DOHH2 (cell line): Measurements from ENCODE around the gene SRGAP3.

Experiments used
- H3F3A ChIP-seq: fragments of 200-600 bp; sonication (generic), shearing (Covaris generic); 2 replicates; pipeline ENCODE4 v1.6.0; 2016; ENCODE audit warnings: antibody characterized with exemption, mild to moderate bottlenecking; ENCODE audit not compliant: control insufficient read depth, insufficient read depth
- H3K27ac ChIP-seq: fragments of 200-600 bp; sonication (generic); 2 replicates; pipeline ENCODE4 v1.5.1; 2014; ENCODE audit warnings: low read depth, mild to moderate bottlenecking, low read length, moderate library complexity
- H3K27me3 ChIP-seq: fragments of 200-600 bp; sonication (generic); 2 replicates; pipeline ENCODE4 v1.6.1; 2014; ENCODE audit warnings: mild to moderate bottlenecking, low read length, mixed read lengths; ENCODE audit not compliant: control insufficient read depth
- H3K36me3 ChIP-seq: fragments of 200-600 bp; sonication (generic); 2 replicates; pipeline ENCODE4 v1.6.1; 2014; ENCODE audit warnings: mild to moderate bottlenecking, low read length, moderate library complexity, mixed read lengths; ENCODE audit not compliant: control insufficient read depth
- H3K4me1 ChIP-seq: fragments of 200-600 bp; sonication (generic); 2 replicates; pipeline ENCODE4 v1.6.1; 2014; ENCODE audit warnings: mild to moderate bottlenecking, low read length, mixed read lengths; ENCODE audit not compliant: control insufficient read depth
- H3K4me2 ChIP-seq: fragments of 200-600 bp; sonication (generic); 2 replicates; pipeline ENCODE4 v1.6.0; 2014; ENCODE audit warnings: mild to moderate bottlenecking, low read length, moderate library complexity
- H3K4me3 ChIP-seq: fragments of 200-600 bp; sonication (generic); 2 replicates; pipeline ENCODE4 v1.5.1; 2014; ENCODE audit warnings: mild to moderate bottlenecking, low read length, mixed read lengths
- H3K79me2 ChIP-seq: fragments of 200-600 bp; sonication (generic); 2 replicates; pipeline ENCODE4 v1.6.1; 2014; ENCODE audit warnings: mild to moderate bottlenecking, low read length, mixed read lengths; ENCODE audit not compliant: control insufficient read depth
- H3K9me2 ChIP-seq: fragments of 200-600 bp; sonication (generic); replicated peaks from 2 replicates; pipeline ENCODE4 v1.6.1; 2014; ENCODE audit warnings: mild to moderate bottlenecking, low read length, mixed read lengths; ENCODE audit not compliant: control insufficient read depth
- H3K9me3 ChIP-seq: fragments of 200-600 bp; sonication (generic); 2 replicates; pipeline ENCODE4 v1.6.1; 2014; ENCODE audit warnings: antibody characterized with exemption, low read length, mixed read lengths; ENCODE audit not compliant: control insufficient read depth, insufficient read depth
- H4K20me1 ChIP-seq: fragments of 200-600 bp; sonication (generic); 2 replicates; pipeline ENCODE4 v1.6.0; 2014; ENCODE audit warnings: low read depth, mild to moderate bottlenecking, antibody characterized with exemption, low read length, moderate library complexity; ENCODE audit not compliant: control insufficient read depth, insufficient read depth
- CTCF ChIP-seq: fragments of 200-600 bp; sonication (generic); IDR thresholded peaks from one replicate; pipeline ENCODE4 v1.5.1; 2014; ENCODE audit warnings: antibody characterized with exemption, mild to moderate bottlenecking, low read depth, low read length; ENCODE audit not compliant: poor library complexity, severe bottlenecking
- EZH2phosphoT487 ChIP-seq: fragments of 200-600 bp; sonication (generic); IDR thresholded peaks from 2 replicates; pipeline ENCODE4 v1.6.1; 2017; ENCODE audit warnings: borderline replicate concordance, mild to moderate bottlenecking, antibody characterized with exemption, low read length, moderate library complexity, mixed read lengths

SRGAP3 gene

GRCh38 chr3:8981296-8981695 lies 268.1 kb downstream of the SRGAP3 start:
- Histone ChIP-seq H4K20me1 (no peaks in the 10 kb centered on the region), H3K27ac (no peak overlapping the region), H3K9me3 (no peaks in the 10 kb centered on the region), H3F3A (no peaks in the 10 kb centered on the region), H3K27me3 (peaks cover 20% of the 10 kb centered on the region), H3K9me2 (no peaks in the 10 kb centered on the region), H3K4me3 (no peak overlapping the region), H3K4me1 (no peaks in the 10 kb centered on the region), H3K36me3 (no peaks in the 10 kb centered on the region), H3K4me2 (no peak overlapping the region), H3K79me2 (no peaks in the 10 kb centered on the region)
- TF ChIP-seq CTCF: no peak
- TF ChIP-seq EZH2phosphoT487: no peak

- Histone ChIP-seq H3K4me3 (no peak overlapping the region), H3K9me2 (no peaks in the 10 kb centered on the region), H3K4me2 (no peak overlapping the region), H3K79me2 (no peaks in the 10 kb centered on the region), H3K36me3 (no peaks in the 10 kb centered on the region), H4K20me1 (no peaks in the 10 kb centered on the region), H3K4me1 (no peaks in the 10 kb centered on the region), H3K27me3 (peaks cover 20% of the 10 kb centered on the region), H3F3A (no peaks in the 10 kb centered on the region), H3K27ac (no peak overlapping the region), H3K9me3 (no peaks in the 10 kb centered on the region)
- TF ChIP-seq CTCF (no peak), EZH2phosphoT487 (no peak)
Observed at GRCh38 chr3:8980756-8981257, 268.6 kb downstream of the SRGAP3 start.

DNA sequence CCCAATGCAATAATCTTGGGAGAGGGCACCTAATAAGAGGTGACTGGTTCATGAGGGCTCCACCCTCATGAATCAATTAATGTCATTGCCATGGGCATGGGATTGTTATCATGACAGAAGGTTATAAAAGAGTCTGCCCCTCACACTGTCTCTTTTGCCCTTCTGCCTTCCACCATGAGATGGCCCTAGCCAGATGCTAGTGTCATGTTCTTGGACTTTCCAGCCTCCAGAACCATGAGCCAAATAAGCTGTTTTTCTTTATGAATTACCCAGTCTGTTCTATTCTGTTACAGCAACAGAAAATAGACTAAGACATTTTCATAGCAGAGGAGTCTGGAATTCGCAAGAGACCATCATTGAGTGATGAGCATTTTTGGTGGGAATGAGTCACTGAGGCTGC lies 270.2 kb downstream of the SRGAP3 start:
- no peaks in the 10 kb centered on the region for H3K79me2 ChIP-seq
- no peaks in the 10 kb centered on the region for H3K4me1 ChIP-seq
- H3K9me3 ChIP-seq: no peaks in the 10 kb centered on the region
- H3K9me2 ChIP-seq: no peaks in the 10 kb centered on the region
- no peak overlapping the region for H3K27ac ChIP-seq
- H4K20me1 ChIP-seq: no peaks in the 10 kb centered on the region
- no peak overlapping the region for H3K4me2 ChIP-seq
- no peaks in the 10 kb centered on the region for H3F3A ChIP-seq
- peaks cover 20% of the 10 kb centered on the region for H3K27me3 ChIP-seq
- no peak overlapping the region for H3K4me3 ChIP-seq
- H3K36me3 ChIP-seq: no peaks in the 10 kb centered on the region
- TF ChIP-seq EZH2phosphoT487 (no peak), CTCF (no peak)
